Measurements from ENCODE around the gene NOX5. TPM values are rescaled to one million over a fixed set of nuclear protein-coding genes. Genes with fewer than 3 reads are reported as not detected.
"Not testable (repeated sequence)": the region's sequence is repeated elsewhere in the genome, so short reads cannot be mapped to it uniquely, and the experiment has no call there.

The NOX5 gene
- under 1 TPM in 1 of 2 donors, not detected in 1; 0.26 TPM for total RNA-seq

GRCh38 chr15:69014454-69014853, at the start of gene NOX5:
NOX5 (plus strand) TSS chr15:69014695; CDS start chr15:69014736, 41 bp downstream.
- no peak for TF ChIP-seq POLR2A (IDR thresholded peaks at IDR 0.05)
- no peak for TF ChIP-seq CTCF (IDR thresholded peaks at IDR 0.05)
- intact Hi-C loops (cut with DNase I), result no loop called here
- DNase-seq (no peak), ATAC-seq (no peak)
- no peak within 1 kb of the TSS for H3K4me3 ChIP-seq
- no peak within 1 kb of the TSS for H3K27ac ChIP-seq
- no peaks in the 10 kb centered on the region for H3K9me3 ChIP-seq
- no peaks in the 10 kb centered on the region for H3K4me1 ChIP-seq
- H3K36me3 ChIP-seq (replicated peaks in 1 of 2; ENCODE audit: insufficient read depth in 1 of 2, low read depth in 2 of 2), result no peaks in the 10 kb centered on the region
- 70 to 79% methylated on average over 1 of the region's 1 CpG for WGBS, 2 donors
- H3K27me3 ChIP-seq, result no peaks in the 10 kb centered on the region

GRCh38 chr15:68966996-68967395, 47.5 kb upstream of the NOX5 start:
- no peak for ATAC-seq
- H3K27me3 ChIP-seq, result no peaks in the 10 kb centered on the region
- H3K4me1 ChIP-seq, result no peaks in the 10 kb centered on the region
- intact Hi-C loops (cut with DNase I), result no loop called here
- DNase-seq, result no peak
- 35 to 37% methylated on average over 5 of the region's 5 CpGs for WGBS, 2 donors
- no peak overlapping the region for H3K27ac ChIP-seq
- H3K4me3 ChIP-seq, result no peak overlapping the region
- no peaks in the 10 kb centered on the region for H3K9me3 ChIP-seq
- TF ChIP-seq CTCF (IDR thresholded peaks at IDR 0.05) (no peak), POLR2A (IDR thresholded peaks at IDR 0.05) (no peak)
- H3K36me3 ChIP-seq (replicated peaks in 1 of 2; ENCODE audit: insufficient read depth in 1 of 2, low read depth in 2 of 2), result no peaks in the 10 kb centered on the region

GRCh38 chr15:68967948-68968347, 46.5 kb upstream of the NOX5 start:
- Histone ChIP-seq H3K4me3 (no peak overlapping the region), H3K4me1 (no peaks in the 10 kb centered on the region), H3K36me3 (replicated peaks in 1 of 2; ENCODE audit: insufficient read depth in 1 of 2, low read depth in 2 of 2) (no peaks in the 10 kb centered on the region), H3K27ac (no peak overlapping the region), H3K9me3 (no peaks in the 10 kb centered on the region), H3K27me3 (no peaks in the 10 kb centered on the region)
- ATAC-seq (no peak), DNase-seq (no peak)
- TF ChIP-seq POLR2A (IDR thresholded peaks at IDR 0.05), result no peak
- TF ChIP-seq CTCF (IDR thresholded peaks at IDR 0.05), result no peak
- intact Hi-C loops (cut with DNase I), result no loop called here

- TF ChIP-seq CTCF (IDR thresholded peaks at IDR 0.05) (no peak), POLR2A (IDR thresholded peaks at IDR 0.05) (no peak)
- H3K27me3 ChIP-seq, result no peaks in the 10 kb centered on the region
- H3K9me3 ChIP-seq, result no peaks in the 10 kb centered on the region
- ATAC-seq, result no peak
- H3K4me3 ChIP-seq, result no peak overlapping the region
- H3K36me3 ChIP-seq (replicated peaks in 1 of 2; ENCODE audit: insufficient read depth in 1 of 2, low read depth in 2 of 2), result no peaks in the 10 kb centered on the region
- intact Hi-C loops (cut with DNase I), result no loop called here
- no peaks in the 10 kb centered on the region for H3K4me1 ChIP-seq
- H3K27ac ChIP-seq, result no peak overlapping the region
- no peak for DNase-seq
These were observed 45.2 kb upstream of the NOX5 start for GRCh38 chr15:68969298-68969697.

- H3K27me3 ChIP-seq, result no peaks in the 10 kb centered on the region
- no peaks in the 10 kb centered on the region for H3K4me1 ChIP-seq
- no peaks in the 10 kb centered on the region for H3K9me3 ChIP-seq
- H3K27ac ChIP-seq, result no peak overlapping the region
- no peaks in the 10 kb centered on the region for H3K36me3 ChIP-seq (replicated peaks in 1 of 2; ENCODE audit: insufficient read depth in 1 of 2, low read depth in 2 of 2)
- TF ChIP-seq CTCF (IDR thresholded peaks at IDR 0.05), result no peak
- TF ChIP-seq POLR2A (IDR thresholded peaks at IDR 0.05), result no peak
- H3K4me3 ChIP-seq, result no peak overlapping the region
- ATAC-seq, result no peak
- DNase-seq, result no peak
- intact Hi-C loops (cut with DNase I), result no loop called here
- WGBS, 2 donors, result 45 to 54% methylated on average over 4 of the region's 4 CpGs
These were observed 42.1 kb upstream of the NOX5 start for GRCh38 chr15:68972201-68973065.

- WGBS, 2 donors, result 93 to 96% methylated on average over 14 to 17 of the region's 26 CpGs
- intact Hi-C loops (cut with DNase I); DNase-seq; ATAC-seq; H3K27me3 ChIP-seq; H3K9me3 ChIP-seq; H3K4me1 ChIP-seq; H3K36me3 ChIP-seq (replicated peaks in 1 of 2; ENCODE audit: insufficient read depth in 1 of 2, low read depth in 2 of 2); H3K4me3 ChIP-seq; H3K27ac ChIP-seq: not testable (repeated sequence)
These were observed 38.8 kb upstream of the NOX5 start for GRCh38 chr15:68975651-68976160.

GRCh38 chr15:68977426-68977825, 37.1 kb upstream of the NOX5 start:
- H3K27me3 ChIP-seq; intact Hi-C loops (cut with DNase I); H3K9me3 ChIP-seq; H3K36me3 ChIP-seq (replicated peaks in 1 of 2; ENCODE audit: insufficient read depth in 1 of 2, low read depth in 2 of 2); ATAC-seq; DNase-seq; H3K27ac ChIP-seq; H3K4me1 ChIP-seq; H3K4me3 ChIP-seq: not testable (repeated sequence)
- WGBS, 2 donors, result 76 to 85% methylated on average over 10 of the region's 10 CpGs

Measured in body of pancreas (tissue), 4 donors.